ENCODE data around the gene KAT8. TPM values are rescaled to one million over a fixed set of nuclear protein-coding genes. Genes with fewer than 3 reads are reported as not detected.

The KAT8 gene
- total RNA-seq, 2 experiments from 2014 or later = 55.6 to 58.7 TPM

DNA sequence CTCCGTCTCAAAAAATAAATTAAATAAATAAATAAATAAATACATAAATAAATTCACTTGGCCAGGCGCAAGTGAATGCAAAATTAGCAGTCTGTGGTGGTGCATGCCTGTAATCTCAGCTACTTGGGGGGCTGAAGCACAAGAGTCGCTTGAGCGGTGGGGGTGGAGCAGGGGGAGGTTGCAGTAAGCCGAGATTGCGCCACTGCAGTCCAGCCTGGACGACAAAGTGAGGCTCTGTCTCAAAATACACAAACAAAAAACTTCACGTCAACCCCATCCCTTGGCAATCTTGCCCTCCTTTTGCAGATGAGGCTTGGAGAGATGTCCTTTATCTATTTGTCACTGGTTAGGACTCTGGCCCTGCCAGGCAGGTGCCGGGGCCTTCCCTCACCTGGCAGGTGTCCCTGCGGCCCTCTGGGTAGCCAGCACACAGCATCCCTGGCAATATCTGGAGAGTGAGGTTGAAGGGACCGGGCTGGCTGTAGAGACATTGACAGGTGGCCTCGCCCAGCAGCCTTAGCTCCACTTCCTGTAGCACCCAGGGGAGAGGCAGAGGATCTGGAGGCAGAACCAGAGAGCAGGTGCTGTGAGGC, 28.0 kb downstream of the KAT8 start:
- TF ChIP-seq, protein P1, sequence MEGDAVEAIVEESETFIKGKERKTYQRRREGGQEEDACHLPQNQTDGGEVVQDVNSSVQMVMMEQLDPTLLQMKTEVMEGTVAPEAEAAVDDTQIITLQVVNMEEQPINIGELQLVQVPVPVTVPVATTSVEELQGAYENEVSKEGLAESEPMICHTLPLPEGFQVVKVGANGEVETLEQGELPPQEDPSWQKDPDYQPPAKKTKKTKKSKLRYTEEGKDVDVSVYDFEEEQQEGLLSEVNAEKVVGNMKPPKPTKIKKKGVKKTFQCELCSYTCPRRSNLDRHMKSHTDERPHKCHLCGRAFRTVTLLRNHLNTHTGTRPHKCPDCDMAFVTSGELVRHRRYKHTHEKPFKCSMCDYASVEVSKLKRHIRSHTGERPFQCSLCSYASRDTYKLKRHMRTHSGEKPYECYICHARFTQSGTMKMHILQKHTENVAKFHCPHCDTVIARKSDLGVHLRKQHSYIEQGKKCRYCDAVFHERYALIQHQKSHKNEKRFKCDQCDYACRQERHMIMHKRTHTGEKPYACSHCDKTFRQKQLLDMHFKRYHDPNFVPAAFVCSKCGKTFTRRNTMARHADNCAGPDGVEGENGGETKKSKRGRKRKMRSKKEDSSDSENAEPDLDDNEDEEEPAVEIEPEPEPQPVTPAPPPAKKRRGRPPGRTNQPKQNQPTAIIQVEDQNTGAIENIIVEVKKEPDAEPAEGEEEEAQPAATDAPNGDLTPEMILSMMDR (IDR thresholded peaks at IDR 0.05) = no peak
- ATAC-seq (no peak), DNase-seq (no peak)
- Mint-ChIP-seq H3K9me3 (no peaks in the 10 kb centered on the region), H3K4me1 (ENCODE audit: low read depth) (peaks cover 7% of the 10 kb centered on the region), H3K27ac (no peak overlapping the region), H3K36me3 (ENCODE audit: low read depth) (no peaks in the 10 kb centered on the region), H3K27me3 (no peaks in the 10 kb centered on the region), H3K4me3 (no peak overlapping the region)
- CTCF ChIA-PET = interaction anchor here (1.2 kb wide), 2 partner anchors 18 to 31 kb away, joined by 3 read pairs; no protein-coding TSS in a partner anchor
- POLR2A ChIA-PET = interaction anchor here (0.6 to 5.0 kb wide), 5 partner anchors 34 to 313 kb away, joined by 3 to 59 read pairs (median 4); partner anchors contain the start of gene FUS
- intact Hi-C loops (cut with micrococcal nuclease) = no loop called here

DNA sequence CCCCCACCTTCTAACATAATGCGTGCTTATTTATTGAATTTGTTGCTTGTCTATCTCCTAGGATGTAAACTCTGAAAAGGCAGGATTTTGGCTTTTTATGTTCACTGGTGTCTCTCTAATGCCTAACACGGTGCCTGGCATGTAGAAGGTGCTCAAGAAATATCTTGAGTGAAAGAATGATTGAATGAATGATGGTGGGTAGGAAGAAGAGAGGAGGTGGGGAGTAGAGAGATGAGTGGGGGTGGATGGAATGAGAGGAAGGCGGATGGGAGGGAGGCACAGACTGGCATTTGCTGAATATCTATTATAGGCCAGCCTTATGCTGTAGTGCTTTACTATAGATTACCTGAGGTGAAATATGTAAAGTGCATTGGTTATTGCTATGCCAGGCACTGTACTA, 30.1 kb downstream of the KAT8 start:
- H3K4me1 Mint-ChIP-seq (ENCODE audit: low read depth) = no peaks in the 10 kb centered on the region
- ATAC-seq (no peak), DNase-seq (no peak)
- H3K27ac Mint-ChIP-seq = no peak overlapping the region
- CTCF ChIA-PET = no interaction called here
- H3K27me3 Mint-ChIP-seq = no peaks in the 10 kb centered on the region
- intact Hi-C loops (cut with micrococcal nuclease) = no loop called here
- POLR2A ChIA-PET = no interaction called here
- no peaks in the 10 kb centered on the region for H3K36me3 Mint-ChIP-seq (ENCODE audit: low read depth)
- TF ChIP-seq, protein P1 (IDR thresholded peaks at IDR 0.05) = no peak
- no peak overlapping the region for H3K4me3 Mint-ChIP-seq
- no peaks in the 10 kb centered on the region for H3K9me3 Mint-ChIP-seq

DNA sequence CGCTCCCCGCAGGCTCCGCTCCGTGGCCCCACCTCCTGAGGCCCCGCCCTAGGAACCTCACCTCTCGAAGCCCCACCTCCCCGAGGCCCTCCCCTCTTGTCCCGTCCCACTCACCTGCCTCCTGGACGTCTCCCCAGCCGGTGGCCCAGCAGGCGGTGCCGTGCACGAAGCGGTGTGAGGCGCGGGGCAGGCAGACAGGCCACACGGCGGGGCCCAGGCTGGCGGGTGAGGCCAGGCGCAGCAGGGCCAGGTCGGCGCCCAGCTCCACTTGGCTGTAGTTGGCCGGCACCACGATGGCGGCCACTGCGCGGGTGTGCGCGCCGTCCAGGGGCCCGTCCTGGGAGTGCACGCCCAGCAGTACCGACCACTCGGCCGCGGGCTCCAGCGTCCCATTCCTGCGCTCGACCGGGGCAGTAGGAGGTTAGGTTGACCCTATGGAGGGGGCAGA, 30.8 kb downstream of the KAT8 start:
- Mint-ChIP-seq H3K36me3 (ENCODE audit: low read depth) (no peaks in the 10 kb centered on the region), H3K27me3 (no peaks in the 10 kb centered on the region), H3K27ac (no peak overlapping the region), H3K4me1 (ENCODE audit: low read depth) (no peaks in the 10 kb centered on the region), H3K9me3 (no peaks in the 10 kb centered on the region), H3K4me3 (no peak overlapping the region)
- ChIA-PET POLR2A (interaction anchor here (1.3 kb wide), 1 partner anchor 31 kb away, joined by 4 read pairs; the partner anchor contains the start of gene FUS), CTCF (no interaction called here)
- ATAC-seq = no peak
- DNase-seq = no peak
- intact Hi-C loops (cut with micrococcal nuclease) = no loop called here
- TF ChIP-seq, protein P1 (IDR thresholded peaks at IDR 0.05) = no peak

DNA sequence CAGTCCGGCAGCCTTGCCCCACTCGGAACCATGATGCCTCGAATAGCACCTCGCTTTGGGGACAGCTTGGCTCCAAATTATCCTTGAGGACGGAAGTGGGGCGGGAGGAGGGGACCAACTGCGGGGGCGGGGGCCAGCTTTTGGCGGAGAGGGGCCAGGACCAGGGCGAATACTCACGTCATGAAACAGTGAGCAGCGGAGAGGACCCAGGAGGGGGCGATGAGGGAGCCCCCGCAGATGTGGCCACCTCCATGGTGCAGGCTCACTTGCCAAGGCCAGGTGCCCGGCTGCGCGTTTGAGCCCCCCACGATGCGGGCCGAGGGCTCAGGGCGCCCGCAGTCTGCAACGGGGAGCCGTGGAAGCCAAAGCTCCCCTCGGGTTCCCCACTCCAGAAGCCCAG, 31.4 kb downstream of the KAT8 start:
- H3K4me3 Mint-ChIP-seq = no peak overlapping the region
- ChIA-PET CTCF (no interaction called here), POLR2A (interaction anchor here (1.3 kb wide), 1 partner anchor 31 kb away, joined by 4 read pairs; the partner anchor contains the start of gene FUS)
- no peak overlapping the region for H3K27ac Mint-ChIP-seq
- H3K27me3 Mint-ChIP-seq = no peaks in the 10 kb centered on the region
- no peaks in the 10 kb centered on the region for H3K9me3 Mint-ChIP-seq
- intact Hi-C loops (cut with micrococcal nuclease) = no loop called here
- DNase-seq = no peak
- ATAC-seq = no peak
- TF ChIP-seq, protein P1 (IDR thresholded peaks at IDR 0.05) = no peak
- no peaks in the 10 kb centered on the region for H3K36me3 Mint-ChIP-seq (ENCODE audit: low read depth)
- H3K4me1 Mint-ChIP-seq (ENCODE audit: low read depth) = no peaks in the 10 kb centered on the region

DNA sequence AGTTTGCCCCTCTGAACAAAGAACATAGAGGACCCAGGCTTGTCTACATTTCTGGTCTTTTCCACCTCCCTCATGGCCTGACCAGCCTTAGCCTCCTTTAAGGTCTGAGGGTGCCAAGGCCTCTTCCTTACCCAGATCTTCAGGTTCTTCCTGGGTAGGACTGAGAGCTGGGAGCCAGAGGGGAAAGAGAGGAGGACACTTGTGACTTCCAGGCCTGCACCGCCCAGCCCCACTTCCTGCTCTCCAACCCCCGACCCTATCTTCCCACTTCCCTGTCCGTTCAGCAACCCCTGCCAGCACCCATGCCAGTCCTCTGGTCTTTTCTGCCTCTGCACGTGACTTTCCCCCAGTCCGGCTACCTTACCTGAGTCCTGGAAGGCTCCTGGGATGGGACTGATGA, 31.9 kb downstream of the KAT8 start:
- Mint-ChIP-seq H3K27ac (no peak overlapping the region), H3K4me3 (no peak overlapping the region)
- no peak for DNase-seq

More for the DNA sequence above, 31.9 kb downstream of the KAT8 start:
- ATAC-seq = no peak
- CTCF ChIA-PET = no interaction called here
- POLR2A ChIA-PET = no interaction called here
- Mint-ChIP-seq H3K4me1 (ENCODE audit: low read depth) (no peaks in the 10 kb centered on the region), H3K36me3 (ENCODE audit: low read depth) (no peaks in the 10 kb centered on the region), H3K27me3 (no peaks in the 10 kb centered on the region), H3K9me3 (no peaks in the 10 kb centered on the region)
- intact Hi-C loops (cut with micrococcal nuclease) = no loop called here
- TF ChIP-seq, protein P1 (IDR thresholded peaks at IDR 0.05) = no peak
